Activated naive CD8-positive, alpha-beta T cell treated with anti-CD3 and anti-CD28 coated beads, Interleukin-2, amount 50 U/mL, for 24 hours (primary cell): ENCODE data around the gene PDE4B.
"Not testable (repeated sequence)": the region's sequence is repeated elsewhere in the genome, so short reads cannot be mapped to it uniquely, and the experiment has no call there.

Experiments
- ATAC-seq: fragments of 150-1000 bp; cut with Tn5 transposase; one replicate; pipeline ENCODE4 v1.10.0; 2021
- DNase-seq: peaks from one replicate; pipeline ENCODE4 v3.0.0; 2021
- H3K27ac Mint-ChIP-seq: one replicate; pipeline ENCODE4 v1.8.0; 2021; ENCODE audit warnings: mild to moderate bottlenecking, mixed read lengths
- H3K27me3 Mint-ChIP-seq: one replicate; pipeline ENCODE4 v1.8.0; 2021; ENCODE audit warnings: mixed read lengths
- H3K36me3 Mint-ChIP-seq: one replicate; pipeline ENCODE4 v1.8.0; 2021; ENCODE audit warnings: low read depth, mixed read lengths
- H3K4me1 Mint-ChIP-seq: one replicate; pipeline ENCODE4 v1.8.0; 2021; ENCODE audit warnings: mixed read lengths
- H3K4me3 Mint-ChIP-seq: one replicate; pipeline ENCODE4 v1.8.0; 2021; ENCODE audit warnings: mild to moderate bottlenecking, moderate library complexity, mixed read lengths
- H3K9me3 Mint-ChIP-seq: one replicate; pipeline ENCODE4 v1.8.0; 2021; ENCODE audit warnings: mixed read lengths

Gene PDE4B

GRCh38 chr1:65992165-65992821, 199.6 kb downstream of the PDE4B start:
- no peak overlapping the region for H3K27ac Mint-ChIP-seq
- no peaks in the 10 kb centered on the region for H3K9me3 Mint-ChIP-seq
- ATAC-seq (no peak), DNase-seq (no peak)
- no peaks in the 10 kb centered on the region for H3K4me1 Mint-ChIP-seq
- peaks cover 5% of the 10 kb centered on the region for H3K27me3 Mint-ChIP-seq
- no peak overlapping the region for H3K4me3 Mint-ChIP-seq
- no peaks in the 10 kb centered on the region for H3K36me3 Mint-ChIP-seq

DNA sequence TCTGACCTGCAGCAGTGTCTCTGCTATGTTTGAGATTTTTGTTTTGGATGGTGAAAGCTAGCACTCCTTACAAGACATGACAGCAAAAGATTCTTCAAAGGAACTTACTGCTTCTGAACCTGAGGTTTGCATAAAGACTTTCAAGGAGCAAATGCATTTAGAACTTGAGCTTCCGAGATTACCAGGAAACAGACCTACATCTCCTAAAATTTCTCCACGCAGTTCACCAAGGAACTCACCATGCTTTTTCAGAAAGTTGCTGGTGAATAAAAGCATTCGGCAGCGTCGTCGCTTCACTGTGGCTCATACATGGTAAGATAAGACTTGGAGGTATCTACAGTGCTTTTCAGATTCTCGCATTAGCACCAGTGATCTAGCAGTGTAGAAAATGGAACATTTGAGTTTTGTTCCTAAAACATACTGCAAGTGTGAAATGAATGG, 200.2 kb downstream of the PDE4B start:
- Mint-ChIP-seq H3K9me3 (no peaks in the 10 kb centered on the region), H3K27me3 (peaks cover 5% of the 10 kb centered on the region), H3K36me3 (no peaks in the 10 kb centered on the region), H3K4me3 (no peak overlapping the region), H3K27ac (no peak overlapping the region), H3K4me1 (no peaks in the 10 kb centered on the region)
- no peak for DNase-seq
- ATAC-seq, result no peak

- Mint-ChIP-seq H3K27ac (no peak overlapping the region), H3K36me3 (no peaks in the 10 kb centered on the region)
Observed at GRCh38 chr1:65994223-65994622, 201.5 kb downstream of the PDE4B start.

DNA sequence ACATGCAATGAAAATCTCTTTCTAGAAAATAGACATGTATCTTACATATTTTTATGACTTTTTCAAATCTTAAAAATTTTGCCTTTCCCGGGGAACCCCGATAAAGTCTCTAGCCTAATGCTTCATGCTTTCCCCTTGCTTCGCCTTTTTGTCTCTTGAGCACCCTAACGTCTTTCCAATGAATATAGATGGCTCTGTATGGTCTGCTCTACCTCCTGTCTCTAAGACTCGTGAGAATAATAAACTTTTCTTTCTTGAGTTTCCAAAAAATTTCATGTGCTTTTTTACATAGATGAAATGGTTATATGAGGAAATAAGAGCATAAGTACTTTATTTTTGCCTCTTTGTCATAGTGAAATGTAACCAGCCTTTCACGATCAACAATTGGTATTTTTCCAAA, 202.6 kb downstream of the PDE4B start:
- Mint-ChIP-seq H3K27ac (no peak overlapping the region), H3K27me3 (peaks cover 5% of the 10 kb centered on the region), H3K4me1 (no peaks in the 10 kb centered on the region), H3K9me3 (no peaks in the 10 kb centered on the region), H3K4me3 (no peak overlapping the region), H3K36me3 (no peaks in the 10 kb centered on the region)
- ATAC-seq (no peak), DNase-seq (no peak)

More at GRCh38 chr1:65994223-65994622, 201.5 kb downstream of the PDE4B start:
- H3K4me1 Mint-ChIP-seq, result no peaks in the 10 kb centered on the region
- ATAC-seq (no peak), DNase-seq (no peak)
- H3K4me3 Mint-ChIP-seq, result no peak overlapping the region
- peaks cover 5% of the 10 kb centered on the region for H3K27me3 Mint-ChIP-seq
- H3K9me3 Mint-ChIP-seq, result no peaks in the 10 kb centered on the region

DNA sequence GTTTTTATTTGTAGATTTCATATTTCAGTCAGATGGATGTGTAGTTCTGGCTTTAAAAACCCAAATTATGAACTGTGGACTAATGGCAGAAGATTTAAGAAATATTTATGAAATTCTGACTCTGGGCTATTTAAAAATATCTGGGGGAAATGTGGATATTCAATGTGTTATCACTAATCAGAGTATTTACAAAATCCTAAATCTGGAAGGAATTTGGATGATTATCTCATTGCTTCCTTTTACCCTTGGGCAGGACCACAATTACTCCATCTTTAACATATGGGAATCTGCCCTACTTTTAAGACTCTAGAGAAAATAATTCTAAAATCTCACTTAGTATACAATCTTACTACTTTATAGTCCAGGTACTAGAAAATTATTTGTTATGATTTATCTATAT, 203.2 kb downstream of the PDE4B start:
- Mint-ChIP-seq H3K36me3 (no peaks in the 10 kb centered on the region), H3K4me3 (no peak overlapping the region), H3K4me1 (no peaks in the 10 kb centered on the region), H3K27me3 (peaks cover 5% of the 10 kb centered on the region), H3K9me3 (no peaks in the 10 kb centered on the region), H3K27ac (no peak overlapping the region)
- no peak for ATAC-seq
- DNase-seq, result no peak

GRCh38 chr1:65997693-65998092, 205.0 kb downstream of the PDE4B start:
- H3K27ac Mint-ChIP-seq, result no peak overlapping the region
- H3K36me3 Mint-ChIP-seq, result no peaks in the 10 kb centered on the region
- ATAC-seq, result no peak
- H3K4me1 Mint-ChIP-seq, result no peaks in the 10 kb centered on the region
- no peaks in the 10 kb centered on the region for H3K9me3 Mint-ChIP-seq
- H3K4me3 Mint-ChIP-seq, result no peak overlapping the region
- H3K27me3 Mint-ChIP-seq, result peaks cover 2% of the 10 kb centered on the region
- DNase-seq, result no peak

GRCh38 chr1:65998763-65999583, 206.3 kb downstream of the PDE4B start:
- H3K27ac Mint-ChIP-seq, result no peak overlapping the region
- no peak for ATAC-seq
- no peaks in the 10 kb centered on the region for H3K9me3 Mint-ChIP-seq
- no peak overlapping the region for H3K4me3 Mint-ChIP-seq
- DNase-seq, result no peak
- no peaks in the 10 kb centered on the region for H3K27me3 Mint-ChIP-seq
- no peaks in the 10 kb centered on the region for H3K36me3 Mint-ChIP-seq
- H3K4me1 Mint-ChIP-seq, result no peaks in the 10 kb centered on the region

DNA sequence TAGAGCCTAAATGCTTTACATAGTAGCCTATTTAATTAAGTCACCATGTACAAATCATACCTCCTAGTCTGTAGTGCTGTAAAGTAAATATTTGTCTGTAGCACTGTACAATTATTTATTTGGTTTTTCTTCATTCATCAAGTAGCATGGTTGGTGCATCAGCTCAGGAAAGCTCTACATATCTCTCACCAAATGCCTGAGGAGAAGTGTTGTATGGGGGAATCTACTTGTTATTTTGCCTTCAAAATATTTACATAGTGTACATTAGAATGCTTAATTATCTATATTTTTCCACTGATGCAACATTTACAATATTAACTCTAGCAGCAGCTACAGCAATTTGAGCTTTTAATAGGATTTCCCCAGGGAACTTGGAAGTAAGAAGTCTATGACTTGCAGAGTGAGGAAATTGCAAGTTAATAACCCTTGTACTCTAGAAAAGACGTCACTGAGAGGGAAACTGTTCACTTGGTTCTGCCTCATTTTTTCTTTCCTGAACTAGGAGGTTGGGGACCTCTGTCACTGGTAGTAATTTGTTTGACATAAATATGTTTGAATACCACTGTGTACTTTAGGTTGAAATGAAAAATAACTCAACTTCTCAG, 207.4 kb downstream of the PDE4B start:
- ATAC-seq (no peak), DNase-seq (no peak)
- no peaks in the 10 kb centered on the region for H3K9me3 Mint-ChIP-seq
- H3K36me3 Mint-ChIP-seq, result no peaks in the 10 kb centered on the region
- no peak overlapping the region for H3K4me3 Mint-ChIP-seq
- no peaks in the 10 kb centered on the region for H3K4me1 Mint-ChIP-seq
- no peaks in the 10 kb centered on the region for H3K27me3 Mint-ChIP-seq
- H3K27ac Mint-ChIP-seq, result no peak overlapping the region

DNA sequence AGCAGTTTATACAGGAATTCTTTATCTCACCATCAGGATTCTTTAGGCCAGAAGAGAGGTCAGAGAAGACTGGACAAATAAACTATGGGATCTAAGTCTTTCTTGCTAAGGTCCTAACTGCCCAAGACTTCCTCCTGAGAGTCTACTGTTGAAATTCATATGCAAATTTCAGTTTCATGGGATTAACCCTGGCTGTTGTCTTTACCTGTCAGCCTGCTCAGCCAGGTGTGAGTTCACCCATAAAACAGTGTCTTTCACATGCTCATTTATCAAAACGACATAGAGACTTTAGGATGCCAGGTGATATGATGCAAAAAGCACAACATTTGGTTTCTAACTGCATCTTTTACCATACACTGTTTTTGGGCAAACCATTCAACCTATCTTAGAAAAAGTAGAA, 211.0 kb downstream of the PDE4B start:
- no peaks in the 10 kb centered on the region for H3K4me1 Mint-ChIP-seq
- ATAC-seq, result no peak

GRCh38 chr1:66006534-66006933, 213.8 kb downstream of the PDE4B start:
- not testable (repeated sequence) for H3K9me3 Mint-ChIP-seq, ATAC-seq, H3K4me1 Mint-ChIP-seq, H3K27me3 Mint-ChIP-seq, H3K4me3 Mint-ChIP-seq, H3K36me3 Mint-ChIP-seq, DNase-seq, H3K27ac Mint-ChIP-seq

More for the DNA sequence above, 211.0 kb downstream of the PDE4B start:
- Mint-ChIP-seq H3K4me3 (no peak overlapping the region), H3K27me3 (no peaks in the 10 kb centered on the region), H3K27ac (no peak overlapping the region), H3K9me3 (no peaks in the 10 kb centered on the region), H3K36me3 (no peaks in the 10 kb centered on the region)
- no peak for DNase-seq

DNA sequence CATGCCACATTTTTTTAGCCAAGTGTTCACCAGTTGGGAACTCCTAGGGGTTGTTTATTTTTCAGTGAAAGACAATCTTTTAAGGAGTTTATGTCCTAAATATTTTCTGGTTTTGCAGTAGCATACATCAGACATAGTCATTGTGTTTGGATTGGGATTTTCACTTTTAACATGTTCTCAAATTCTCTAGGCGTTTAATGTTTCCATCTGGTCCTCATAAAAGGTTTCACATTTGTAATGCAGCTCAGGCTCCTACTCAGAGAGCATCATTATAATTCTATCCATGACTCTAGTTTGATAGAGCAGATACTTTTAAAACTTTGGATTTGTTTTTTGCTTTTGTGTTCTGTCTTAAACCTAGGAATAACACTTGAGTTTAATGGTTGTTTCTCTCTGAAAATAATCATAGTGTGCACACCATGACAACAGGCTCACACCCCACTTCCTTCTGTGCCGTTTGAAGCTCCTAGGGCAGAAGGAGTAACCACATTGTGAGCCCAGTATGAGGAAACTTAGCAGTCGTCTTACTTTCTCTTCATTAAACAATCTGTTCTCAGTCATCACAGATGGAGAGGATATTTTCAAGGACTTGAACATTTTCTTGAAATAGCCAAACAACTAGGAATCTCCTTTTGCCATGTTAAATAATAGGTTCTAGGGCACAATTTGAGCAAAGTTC, 219.6 kb downstream of the PDE4B start:
- H3K9me3 Mint-ChIP-seq, result no peaks in the 10 kb centered on the region
- H3K36me3 Mint-ChIP-seq, result no peaks in the 10 kb centered on the region
- H3K27me3 Mint-ChIP-seq, result no peaks in the 10 kb centered on the region
- DNase-seq (no peak), ATAC-seq (no peak)
- H3K4me1 Mint-ChIP-seq, result no peaks in the 10 kb centered on the region
- H3K4me3 Mint-ChIP-seq, result no peak overlapping the region
- no peak overlapping the region for H3K27ac Mint-ChIP-seq

GRCh38 chr1:66013371-66013770, 220.7 kb downstream of the PDE4B start:
- Mint-ChIP-seq H3K4me1 (no peaks in the 10 kb centered on the region), H3K36me3 (no peaks in the 10 kb centered on the region), H3K27ac (no peak overlapping the region), H3K9me3 (no peaks in the 10 kb centered on the region), H3K27me3 (no peaks in the 10 kb centered on the region), H3K4me3 (no peak overlapping the region)
- DNase-seq (no peak), ATAC-seq (no peak)

DNA sequence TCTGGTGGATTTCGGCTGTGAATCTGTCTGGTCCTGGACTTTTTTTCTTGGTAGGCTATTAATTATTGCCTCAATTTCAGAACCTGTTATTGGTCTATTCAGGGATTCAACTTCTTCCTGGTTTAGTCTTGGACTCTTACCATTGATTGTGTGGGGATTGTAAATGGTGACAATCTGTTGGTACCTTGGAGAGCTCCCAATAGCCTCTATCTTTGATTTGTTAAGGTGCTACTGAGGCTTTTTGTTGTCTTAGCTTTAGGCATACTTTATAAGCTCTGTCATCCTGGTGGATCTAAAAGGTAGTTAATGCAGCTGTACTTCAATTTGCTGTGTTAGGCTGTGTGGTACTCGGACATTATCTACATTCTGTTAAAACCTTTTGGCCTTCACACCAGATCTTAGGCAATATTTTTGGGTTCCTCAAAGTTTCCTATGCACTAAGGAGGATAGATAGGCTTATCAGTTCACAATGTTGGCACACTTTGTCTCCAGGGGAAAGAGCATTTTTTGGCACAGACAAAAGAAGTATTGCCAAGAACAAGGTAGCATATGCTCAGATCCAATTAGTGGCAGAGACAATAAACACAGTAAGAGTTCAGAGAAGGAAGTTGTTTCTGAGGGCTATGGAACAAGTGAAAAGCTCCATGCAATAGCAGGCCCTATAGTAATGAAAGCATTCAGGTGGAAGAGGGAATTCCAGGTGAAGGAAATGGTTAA, 230.4 kb downstream of the PDE4B start:
- Mint-ChIP-seq H3K4me3 (no peak overlapping the region), H3K9me3 (peaks cover 4% of the 10 kb centered on the region), H3K4me1 (no peaks in the 10 kb centered on the region), H3K36me3 (no peaks in the 10 kb centered on the region), H3K27me3 (peaks cover 2% of the 10 kb centered on the region), H3K27ac (no peak overlapping the region)
- ATAC-seq (no peak), DNase-seq (no peak)

- no peak overlapping the region for H3K27ac Mint-ChIP-seq
- peaks cover 2% of the 10 kb centered on the region for H3K27me3 Mint-ChIP-seq
- no peak overlapping the region for H3K4me3 Mint-ChIP-seq
Observed at GRCh38 chr1:66025188-66025587, 232.5 kb downstream of the PDE4B start.

More at GRCh38 chr1:66025188-66025587, 232.5 kb downstream of the PDE4B start:
- H3K36me3 Mint-ChIP-seq, result no peaks in the 10 kb centered on the region
- H3K9me3 Mint-ChIP-seq, result peaks cover 19% of the 10 kb centered on the region
- H3K4me1 Mint-ChIP-seq, result no peaks in the 10 kb centered on the region
- ATAC-seq (no peak), DNase-seq (no peak)
